Suprapubic skin (tissue), 4 donors: Measurements from ENCODE around the gene TRPV4. TPM values are rescaled to one million over a fixed set of nuclear protein-coding genes. Genes with fewer than 3 reads are reported as not detected.

Experiments
- DNase-seq, 2 donors: peaks; one replicate each; pipeline ENCODE4 v3.0.0-alpha.2; 2019; ENCODE audit warnings: low spot score in 2 of 2
- H3K27ac ChIP-seq: fragments of 200-600 bp; sonication (generic); one replicate; pipeline ENCODE4 v1.5.1; 2019
- H3K27me3 ChIP-seq: fragments of 200-600 bp; sonication (generic); one replicate; pipeline ENCODE4 v1.5.1; 2019
- H3K36me3 ChIP-seq: fragments of 200-600 bp; sonication (generic); one replicate; pipeline ENCODE4 v1.5.1; 2019
- H3K4me1 ChIP-seq: fragments of 200-600 bp; sonication (generic); one replicate; pipeline ENCODE4 v1.5.1; 2019
- H3K4me3 ChIP-seq: fragments of 200-600 bp; sonication (generic); one replicate; pipeline ENCODE4 v1.5.1; 2019; ENCODE audit warnings: mild to moderate bottlenecking
- H3K9me3 ChIP-seq: fragments of 200-600 bp; sonication (generic); one replicate; pipeline ENCODE4 v1.5.1; 2019
- EP300 ChIP-seq: sonication (generic); formaldehyde crosslinking; IDR thresholded peaks from one replicate; pipeline ENCODE4 v1.6.1; 2017; ENCODE audit warnings: antibody characterized with exemption
- POLR2A ChIP-seq, 2 donors: fragments of 450-650 bp; IDR thresholded peaks; one replicate each; pipeline ENCODE4 v1.6.1; 2017; ENCODE audit warnings: antibody characterized with exemption in 2 of 2, mild to moderate bottlenecking in 2 of 2, moderate library complexity in 2 of 2
- POLR2AphosphoS5 ChIP-seq, 3 donors: sonication (generic); formaldehyde crosslinking; IDR thresholded peaks; one replicate each; pipeline ENCODE4 v1.6.1; 2017; ENCODE audit warnings: antibody characterized with exemption in 3 of 3
- WGBS: methylation state at CpG from one replicate; pipeline ENCODE4 v1.1.5; 2018; 5-methylcytosine and 5-hydroxymethylcytosine counted together
- total RNA-seq, 4 donors: library from RNA; depleted of rRNA; stranded (reverse); fragments of >200 nt; gene quantifications; one replicate each; pipeline ENCODE4 v1.1.0, GENCODE V29; 2016
- TF ChIP-seq, protein P1 (sequence below), 2 donors: fragments of 200-600 bp in 1 of 2; fragments of 450-650 bp in 1 of 2; sonication (generic) in 1 of 2; IDR thresholded peaks; one replicate each; pipeline ENCODE4 v1.5.1; 2016 to 2019; ENCODE audit warnings: antibody characterized with exemption in 2 of 2, mild to moderate bottlenecking in 1 of 2, moderate library complexity in 1 of 2

The TRPV4 gene
- total RNA-seq, 4 donors from 2014 or later, result 4.0 to 11.9 (median 5.4) TPM

DNA sequence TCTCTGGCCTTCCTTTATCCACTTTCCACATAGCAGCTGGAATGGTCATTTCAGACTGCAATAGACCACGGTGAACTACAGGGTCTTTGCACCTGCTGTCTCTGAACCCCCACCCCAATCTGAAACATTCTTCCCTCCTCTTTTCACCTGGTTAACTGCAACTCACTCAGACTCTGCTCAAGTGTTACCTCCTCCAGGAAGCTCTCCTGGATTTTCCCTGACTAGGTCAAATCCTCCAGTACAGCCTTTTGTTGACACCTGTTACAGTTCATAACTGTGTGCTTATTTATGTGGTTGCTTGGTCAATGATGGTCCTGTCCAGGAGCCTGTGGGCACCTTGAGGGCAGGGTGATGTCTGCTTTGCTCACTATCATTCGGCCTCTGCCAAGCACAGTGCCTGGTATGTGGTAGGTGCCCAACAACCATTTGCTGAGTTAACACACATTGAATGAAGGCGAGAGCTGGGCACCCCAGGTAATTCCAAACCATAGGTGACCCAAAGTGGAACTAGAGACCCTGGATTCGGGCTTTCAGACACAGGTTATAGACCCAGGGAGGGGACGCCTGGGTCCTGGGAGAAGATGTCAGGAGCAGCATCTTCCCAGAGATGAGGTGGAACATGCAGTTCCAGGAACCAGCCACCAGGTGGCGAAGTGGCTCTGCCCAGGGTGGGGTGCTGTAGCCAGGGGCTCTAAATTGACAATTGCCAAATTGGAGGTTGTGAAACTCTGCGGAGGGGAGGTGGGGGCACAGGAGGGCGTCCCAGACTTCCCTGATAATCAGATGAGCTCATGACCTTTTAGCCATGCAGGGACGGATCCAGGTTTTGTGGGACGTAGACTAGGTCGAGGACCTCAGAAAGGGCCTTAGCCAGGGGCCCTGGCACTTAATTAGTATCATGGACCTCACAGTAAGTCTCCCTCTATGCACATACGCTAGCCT lies 28.1 kb downstream of the TRPV4 start:
- H3K4me1 ChIP-seq, result peaks cover 5% of the 10 kb centered on the region
- no peak overlapping the region for H3K27ac ChIP-seq
- WGBS, result 38% methylated on average over 12 of the region's 12 CpGs
- no peaks in the 10 kb centered on the region for H3K9me3 ChIP-seq
- no peak overlapping the region for H3K4me3 ChIP-seq
- no peak for TF ChIP-seq POLR2AphosphoS5 (IDR thresholded peaks at IDR 0.05)
- TF ChIP-seq, protein P1, sequence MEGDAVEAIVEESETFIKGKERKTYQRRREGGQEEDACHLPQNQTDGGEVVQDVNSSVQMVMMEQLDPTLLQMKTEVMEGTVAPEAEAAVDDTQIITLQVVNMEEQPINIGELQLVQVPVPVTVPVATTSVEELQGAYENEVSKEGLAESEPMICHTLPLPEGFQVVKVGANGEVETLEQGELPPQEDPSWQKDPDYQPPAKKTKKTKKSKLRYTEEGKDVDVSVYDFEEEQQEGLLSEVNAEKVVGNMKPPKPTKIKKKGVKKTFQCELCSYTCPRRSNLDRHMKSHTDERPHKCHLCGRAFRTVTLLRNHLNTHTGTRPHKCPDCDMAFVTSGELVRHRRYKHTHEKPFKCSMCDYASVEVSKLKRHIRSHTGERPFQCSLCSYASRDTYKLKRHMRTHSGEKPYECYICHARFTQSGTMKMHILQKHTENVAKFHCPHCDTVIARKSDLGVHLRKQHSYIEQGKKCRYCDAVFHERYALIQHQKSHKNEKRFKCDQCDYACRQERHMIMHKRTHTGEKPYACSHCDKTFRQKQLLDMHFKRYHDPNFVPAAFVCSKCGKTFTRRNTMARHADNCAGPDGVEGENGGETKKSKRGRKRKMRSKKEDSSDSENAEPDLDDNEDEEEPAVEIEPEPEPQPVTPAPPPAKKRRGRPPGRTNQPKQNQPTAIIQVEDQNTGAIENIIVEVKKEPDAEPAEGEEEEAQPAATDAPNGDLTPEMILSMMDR (IDR thresholded peaks at IDR 0.05), result peak; percentile 95 to 96
- DNase-seq, result peak in 1 of 2 donors; percentile 83
- H3K27me3 ChIP-seq, result no peaks in the 10 kb centered on the region
- H3K36me3 ChIP-seq, result peaks cover 11% of the 10 kb centered on the region

DNA sequence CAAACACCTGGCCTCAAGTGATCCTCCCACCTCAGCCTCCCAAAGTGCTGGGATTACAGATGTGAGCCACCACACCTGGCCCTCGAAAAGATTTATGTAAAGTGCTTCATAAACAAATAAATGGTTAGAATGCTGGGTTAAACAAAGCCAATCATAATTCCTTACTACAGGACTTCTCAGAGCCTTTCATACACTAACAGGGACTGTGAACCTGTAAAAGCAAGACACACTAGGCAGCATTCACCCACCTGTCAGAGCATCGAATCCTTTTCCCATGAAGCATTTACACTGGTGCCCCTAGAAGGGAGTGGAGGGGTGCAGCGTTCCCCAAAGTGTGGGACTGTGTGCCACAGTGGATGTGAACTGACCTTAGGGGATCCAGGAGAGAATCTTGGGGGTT lies 29.5 kb downstream of the TRPV4 start:
- WGBS, result 90% methylated on average over 3 of the region's 3 CpGs
- H3K9me3 ChIP-seq, result no peaks in the 10 kb centered on the region
- DNase-seq, result no peak
- H3K4me1 ChIP-seq, result peaks cover 5% of the 10 kb centered on the region
- no peaks in the 10 kb centered on the region for H3K27me3 ChIP-seq
- TF ChIP-seq, protein P1 (IDR thresholded peaks at IDR 0.05), result no peak
- no peak for TF ChIP-seq POLR2A (IDR thresholded peaks at IDR 0.05)
- TF ChIP-seq EP300, result no peak
- TF ChIP-seq POLR2AphosphoS5 (IDR thresholded peaks at IDR 0.05), result no peak
- no peak overlapping the region for H3K4me3 ChIP-seq
- H3K27ac ChIP-seq, result no peak overlapping the region
- peaks cover 12% of the 10 kb centered on the region for H3K36me3 ChIP-seq

DNA sequence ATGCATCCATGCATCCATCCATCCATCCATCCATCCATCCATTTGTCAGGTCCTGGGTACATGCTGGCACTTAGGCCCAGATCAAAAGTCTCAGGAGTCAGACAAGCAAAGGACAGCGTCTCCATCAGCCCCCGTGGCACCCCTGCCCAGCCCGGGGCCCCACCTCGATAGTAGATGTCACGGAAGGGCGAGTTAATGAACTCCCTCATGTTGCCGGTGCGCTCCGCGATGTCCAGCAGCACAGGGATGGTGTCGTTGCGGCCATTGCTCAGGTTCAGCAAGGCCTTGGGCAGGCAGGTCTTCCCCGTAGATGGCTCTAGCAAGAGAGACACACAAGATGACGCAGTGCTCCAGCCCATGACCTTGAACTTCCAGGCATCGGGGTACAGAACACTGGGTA lies 30.4 kb downstream of the TRPV4 start:
- Histone ChIP-seq H3K36me3 (peaks cover 17% of the 10 kb centered on the region), H3K4me1 (peaks cover 5% of the 10 kb centered on the region), H3K4me3 (no peak overlapping the region), H3K27me3 (no peaks in the 10 kb centered on the region), H3K27ac (no peak overlapping the region), H3K9me3 (no peaks in the 10 kb centered on the region)
- WGBS, result 94% methylated on average over 15 of the region's 15 CpGs
- TF ChIP-seq EP300, result no peak
- TF ChIP-seq, protein P1 (IDR thresholded peaks at IDR 0.05), result no peak
- TF ChIP-seq POLR2AphosphoS5 (IDR thresholded peaks at IDR 0.05), result no peak
- TF ChIP-seq POLR2A (IDR thresholded peaks at IDR 0.05), result no peak
- no peak for DNase-seq

DNA sequence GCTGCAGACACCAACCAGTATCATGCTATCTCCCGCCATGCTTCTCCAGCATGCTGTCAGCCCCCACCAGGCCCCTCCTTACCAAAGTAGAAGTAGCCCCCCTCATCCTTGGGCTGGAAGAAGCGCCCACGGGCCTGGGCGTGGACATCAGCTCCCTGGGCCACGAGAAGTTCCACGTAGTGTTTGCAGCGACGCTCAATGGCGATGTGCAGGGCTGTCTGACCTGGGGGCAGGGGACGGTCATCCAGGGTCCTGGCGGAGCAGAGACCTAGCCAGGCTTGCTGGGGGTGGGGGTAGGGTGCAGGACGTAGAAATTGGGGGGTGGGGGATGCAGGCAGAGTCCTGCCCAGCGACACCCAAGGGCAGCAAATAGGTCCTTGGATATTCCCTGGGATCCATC lies 32.7 kb downstream of the TRPV4 start:
- DNase-seq, result no peak
- H3K4me1 ChIP-seq, result peaks cover 4% of the 10 kb centered on the region
- no peak overlapping the region for H3K4me3 ChIP-seq
- WGBS, result 97% methylated on average over 9 of the region's 13 CpGs
- no peaks in the 10 kb centered on the region for H3K27me3 ChIP-seq
- TF ChIP-seq EP300, result no peak
- peaks cover 17% of the 10 kb centered on the region for H3K36me3 ChIP-seq
- no peaks in the 10 kb centered on the region for H3K9me3 ChIP-seq
- no peak overlapping the region for H3K27ac ChIP-seq

DNA sequence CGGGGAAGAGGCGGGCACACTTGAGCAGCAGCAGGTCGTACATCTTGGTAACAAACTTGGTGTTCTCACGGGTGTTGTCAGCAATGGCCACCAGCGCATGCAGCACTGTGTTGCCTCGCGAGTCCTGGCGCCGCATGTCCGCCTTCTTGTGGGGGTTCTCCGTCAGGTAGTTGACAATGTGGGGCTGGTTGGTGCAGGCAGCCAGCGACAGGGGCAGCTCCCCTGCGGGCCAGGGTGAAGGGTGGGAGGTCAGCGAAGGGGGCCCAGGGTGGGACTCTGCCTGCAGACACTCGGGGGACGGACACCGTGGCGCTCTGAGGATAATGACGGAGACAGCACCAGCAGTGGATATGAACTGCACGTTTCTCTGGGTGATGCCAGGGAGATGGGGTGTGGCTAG lies 34.5 kb downstream of the TRPV4 start:
- WGBS, result 87% methylated on average over 15 of the region's 20 CpGs
- DNase-seq, result no peak
- Histone ChIP-seq H3K36me3 (peaks cover 19% of the 10 kb centered on the region), H3K27me3 (no peaks in the 10 kb centered on the region), H3K4me1 (no peaks in the 10 kb centered on the region), H3K4me3 (no peak overlapping the region), H3K9me3 (no peaks in the 10 kb centered on the region), H3K27ac (no peak overlapping the region)
- TF ChIP-seq, protein P1 (IDR thresholded peaks at IDR 0.05), result no peak
- TF ChIP-seq EP300, result no peak
- TF ChIP-seq POLR2A (IDR thresholded peaks at IDR 0.05), result no peak
- TF ChIP-seq POLR2AphosphoS5 (IDR thresholded peaks at IDR 0.05), result no peak
